HG02938 (cell line): Measurements from ENCODE around the gene RASA3.
"Not testable (repeated sequence)": the region's sequence is repeated elsewhere in the genome, so short reads cannot be mapped to it uniquely, and the experiment has no call there.

ENCODE experiments used
- ATAC-seq: cut with Tn5 transposase; IDR thresholded peaks from one replicate; pipeline ENCODE4 v1.9.1; 2021; ENCODE audit warnings: mild to moderate bottlenecking, moderate library complexity; ENCODE audit not compliant: unreplicated experiment

Gene RASA3

GRCh38 chr13:114157869-114158495 is 25.6 kb upstream of the RASA3 start:
- ATAC-seq, result no peak

GRCh38 chr13:114155926-114156883 is 23.8 kb upstream of the RASA3 start:
- no peak for ATAC-seq

- no peak for ATAC-seq
These were observed 22.9 kb upstream of the RASA3 start for GRCh38 chr13:114155320-114155719.

GRCh38 chr13:114154476-114154875 is 22.1 kb upstream of the RASA3 start:
- ATAC-seq, result no peak

- ATAC-seq, result no peak
These were observed 21.2 kb upstream of the RASA3 start for GRCh38 chr13:114153485-114154080.

- ATAC-seq, result no peak
These were observed 20.5 kb upstream of the RASA3 start for GRCh38 chr13:114152831-114153371.

- ATAC-seq, result no peak
These were observed 19.8 kb upstream of the RASA3 start for GRCh38 chr13:114152285-114152645.

GRCh38 chr13:114151565-114152284 is 19.3 kb upstream of the RASA3 start:
- no peak for ATAC-seq

- no peak for ATAC-seq
These were observed 18.6 kb upstream of the RASA3 start for GRCh38 chr13:114151031-114151430.

- no peak for ATAC-seq
These were observed 17.6 kb upstream of the RASA3 start for GRCh38 chr13:114149774-114150740.

GRCh38 chr13:114148886-114149285 is 16.5 kb upstream of the RASA3 start:
- ATAC-seq, result not testable (repeated sequence)

GRCh38 chr13:114148521-114148855 is 16.1 kb upstream of the RASA3 start:
- ATAC-seq, result peak; percentile 76

GRCh38 chr13:114147803-114148520 is 15.5 kb upstream of the RASA3 start:
- ATAC-seq, result peak; percentile 7

GRCh38 chr13:114146629-114147028 is 14.2 kb upstream of the RASA3 start:
- no peak for ATAC-seq

- ATAC-seq, result no peak
These were observed 13.8 kb upstream of the RASA3 start for GRCh38 chr13:114146173-114146572.

- no peak for ATAC-seq
These were observed 13.3 kb upstream of the RASA3 start for GRCh38 chr13:114145722-114146121.

GRCh38 chr13:114145256-114145655 is 12.8 kb upstream of the RASA3 start:
- ATAC-seq, result no peak

- ATAC-seq, result no peak
These were observed 12.3 kb upstream of the RASA3 start for GRCh38 chr13:114144606-114145244.
